Uterus (tissue), 2 donors: ENCODE measurements around the gene C7orf57.

Source experiments
- POLR2A ChIP-seq, 2 donors: fragments of 450-650 bp; IDR thresholded peaks; one replicate each; pipeline ENCODE4 v1.6.1; 2016; ENCODE audit warnings: antibody characterized with exemption in 2 of 2, mild to moderate bottlenecking in 1 of 2, moderate library complexity in 1 of 2
- TF ChIP-seq, protein P1 (sequence below), 4 experiments: fragments of 200-600 bp in 2 of 4; fragments of 450-650 bp in 2 of 4; sonication (generic) in 2 of 4; IDR thresholded peaks; one replicate each; pipeline ENCODE4 v1.5.1; 2016 to 2019; ENCODE audit warnings: antibody characterized with exemption in 4 of 4, mild to moderate bottlenecking in 2 of 4, moderate library complexity in 1 of 4

GRCh38 chr7:48031111-48031510 lies 4.2 kb upstream of the C7orf57 start:
- TF ChIP-seq POLR2A (IDR thresholded peaks at IDR 0.05) = no peak
- TF ChIP-seq, protein P1, sequence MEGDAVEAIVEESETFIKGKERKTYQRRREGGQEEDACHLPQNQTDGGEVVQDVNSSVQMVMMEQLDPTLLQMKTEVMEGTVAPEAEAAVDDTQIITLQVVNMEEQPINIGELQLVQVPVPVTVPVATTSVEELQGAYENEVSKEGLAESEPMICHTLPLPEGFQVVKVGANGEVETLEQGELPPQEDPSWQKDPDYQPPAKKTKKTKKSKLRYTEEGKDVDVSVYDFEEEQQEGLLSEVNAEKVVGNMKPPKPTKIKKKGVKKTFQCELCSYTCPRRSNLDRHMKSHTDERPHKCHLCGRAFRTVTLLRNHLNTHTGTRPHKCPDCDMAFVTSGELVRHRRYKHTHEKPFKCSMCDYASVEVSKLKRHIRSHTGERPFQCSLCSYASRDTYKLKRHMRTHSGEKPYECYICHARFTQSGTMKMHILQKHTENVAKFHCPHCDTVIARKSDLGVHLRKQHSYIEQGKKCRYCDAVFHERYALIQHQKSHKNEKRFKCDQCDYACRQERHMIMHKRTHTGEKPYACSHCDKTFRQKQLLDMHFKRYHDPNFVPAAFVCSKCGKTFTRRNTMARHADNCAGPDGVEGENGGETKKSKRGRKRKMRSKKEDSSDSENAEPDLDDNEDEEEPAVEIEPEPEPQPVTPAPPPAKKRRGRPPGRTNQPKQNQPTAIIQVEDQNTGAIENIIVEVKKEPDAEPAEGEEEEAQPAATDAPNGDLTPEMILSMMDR (IDR thresholded peaks at IDR 0.05) = no peak
